ENCODE data around the gene EXOC3L4. TPM values are rescaled to one million over a fixed set of nuclear protein-coding genes. Genes with fewer than 3 reads are reported as not detected.

Gene EXOC3L4
- total and polyA plus RNA-seq, 4 donors: 24.0 to 77.8 (median 36.7) TPM

GRCh38 chr14:103068351-103069073 is 26.0 kb upstream of the EXOC3L4 start:
- peaks cover 0 to 6% (median 0%) of the 10 kb centered on the region in 4 donors for H3K4me1 ChIP-seq (ENCODE audit: control insufficient read depth in 4 of 4, insufficient read depth in 4 of 4, low read length in 3 of 4)
- 74% methylated on average over 22 of the region's 22 CpGs for WGBS
- TF ChIP-seq, protein P1, sequence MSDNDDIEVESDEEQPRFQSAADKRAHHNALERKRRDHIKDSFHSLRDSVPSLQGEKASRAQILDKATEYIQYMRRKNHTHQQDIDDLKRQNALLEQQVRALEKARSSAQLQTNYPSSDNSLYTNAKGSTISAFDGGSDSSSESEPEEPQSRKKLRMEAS (IDR thresholded peaks at IDR 0.05): no peak
- no peaks in the 10 kb centered on the region for H3K9me3 ChIP-seq (ENCODE audit: control insufficient read depth in 4 of 4, low read length in 3 of 4)
- no peak overlapping the region for H3K9ac ChIP-seq (ENCODE audit: low read depth in 1 of 2, low read length in 2 of 2)
- DNase-seq (ENCODE audit: low spot score): no peak
- H3K27me3 ChIP-seq (ENCODE audit: control insufficient read depth in 4 of 4, insufficient read depth in 4 of 4, low read length in 3 of 4): no peaks in the 10 kb centered on the region
- H3K27ac ChIP-seq (ENCODE audit: low read depth in 1 of 2, low read length in 2 of 2): no peak overlapping the region
- H3K4me3 ChIP-seq (ENCODE audit: low read depth in 1 of 3, low read length in 3 of 3): no peak overlapping the region
- no peaks in the 10 kb centered on the region for H3K36me3 ChIP-seq (ENCODE audit: control insufficient read depth in 4 of 4, insufficient read depth in 3 of 4, low read depth in 1 of 4, low read length in 3 of 4)

DNA sequence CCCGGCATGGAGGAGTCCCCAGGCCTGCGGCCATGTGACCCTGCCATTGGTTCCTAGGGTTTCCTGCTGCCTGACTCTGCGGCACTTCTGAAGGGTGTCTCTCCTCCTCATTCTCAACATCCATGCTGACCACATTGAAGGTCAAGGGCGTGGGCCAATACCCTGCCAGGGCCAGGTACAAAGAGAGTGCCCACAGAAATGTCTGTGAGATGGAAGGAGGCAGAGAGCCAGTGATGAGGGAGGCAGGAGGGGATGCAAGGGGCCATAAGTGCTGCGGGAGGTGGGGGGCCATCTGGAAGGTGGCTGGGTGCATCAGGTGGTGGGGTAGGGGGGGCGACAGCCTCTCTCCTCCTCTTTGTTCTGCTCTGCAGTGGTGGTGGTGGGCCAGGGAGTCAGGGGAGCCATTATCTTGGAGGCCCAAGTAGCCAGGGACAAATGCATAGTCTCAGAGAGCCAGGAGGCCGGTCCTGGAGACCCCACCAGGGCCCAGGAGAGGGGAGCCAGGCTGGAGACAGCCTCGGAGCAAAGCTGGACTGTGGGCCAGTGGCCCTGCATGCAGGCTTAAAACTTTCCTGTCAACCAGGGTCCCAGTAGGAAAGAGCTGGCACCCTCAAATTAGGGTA is 24.2 kb upstream of the EXOC3L4 start:
- 96% methylated on average over 8 of the region's 8 CpGs for WGBS
- Histone ChIP-seq H3K27me3 (ENCODE audit: control insufficient read depth in 4 of 4, insufficient read depth in 4 of 4, low read length in 3 of 4) (no peaks in the 10 kb centered on the region), H3K9me3 (ENCODE audit: control insufficient read depth in 4 of 4, low read length in 3 of 4) (no peaks in the 10 kb centered on the region), H3K4me1 (ENCODE audit: control insufficient read depth in 4 of 4, insufficient read depth in 4 of 4, low read length in 3 of 4) (peaks cover 0 to 10% (median 6%) of the 10 kb centered on the region in 4 donors), H3K9ac (ENCODE audit: low read depth in 1 of 2, low read length in 2 of 2) (no peak overlapping the region), H3K27ac (ENCODE audit: low read depth in 1 of 2, low read length in 2 of 2) (no peak overlapping the region), H3K4me3 (ENCODE audit: low read depth in 1 of 3, low read length in 3 of 3) (no peak overlapping the region), H3K36me3 (ENCODE audit: control insufficient read depth in 4 of 4, insufficient read depth in 3 of 4, low read depth in 1 of 4, low read length in 3 of 4) (no peaks in the 10 kb centered on the region)
- DNase-seq (ENCODE audit: low spot score): no peak
- TF ChIP-seq EGR1 (IDR thresholded peaks at IDR 0.05; ENCODE audit: low read depth in 2 of 2): no peak
- no peak for TF ChIP-seq JUND (IDR thresholded peaks at IDR 0.05)
- TF ChIP-seq HNF4A (conservative IDR thresholded peaks at IDR 0.05): no peak
- no peak for TF ChIP-seq RXRA (IDR thresholded peaks at IDR 0.05)
- no peak for TF ChIP-seq NR2F2 (IDR thresholded peaks at IDR 0.05)
- TF ChIP-seq, protein P2, sequence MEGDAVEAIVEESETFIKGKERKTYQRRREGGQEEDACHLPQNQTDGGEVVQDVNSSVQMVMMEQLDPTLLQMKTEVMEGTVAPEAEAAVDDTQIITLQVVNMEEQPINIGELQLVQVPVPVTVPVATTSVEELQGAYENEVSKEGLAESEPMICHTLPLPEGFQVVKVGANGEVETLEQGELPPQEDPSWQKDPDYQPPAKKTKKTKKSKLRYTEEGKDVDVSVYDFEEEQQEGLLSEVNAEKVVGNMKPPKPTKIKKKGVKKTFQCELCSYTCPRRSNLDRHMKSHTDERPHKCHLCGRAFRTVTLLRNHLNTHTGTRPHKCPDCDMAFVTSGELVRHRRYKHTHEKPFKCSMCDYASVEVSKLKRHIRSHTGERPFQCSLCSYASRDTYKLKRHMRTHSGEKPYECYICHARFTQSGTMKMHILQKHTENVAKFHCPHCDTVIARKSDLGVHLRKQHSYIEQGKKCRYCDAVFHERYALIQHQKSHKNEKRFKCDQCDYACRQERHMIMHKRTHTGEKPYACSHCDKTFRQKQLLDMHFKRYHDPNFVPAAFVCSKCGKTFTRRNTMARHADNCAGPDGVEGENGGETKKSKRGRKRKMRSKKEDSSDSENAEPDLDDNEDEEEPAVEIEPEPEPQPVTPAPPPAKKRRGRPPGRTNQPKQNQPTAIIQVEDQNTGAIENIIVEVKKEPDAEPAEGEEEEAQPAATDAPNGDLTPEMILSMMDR (IDR thresholded peaks at IDR 0.05; ENCODE audit: low read depth, low read length, missing input control): no peak
- no peak for TF ChIP-seq SP1 (IDR thresholded peaks at IDR 0.05)
- TF ChIP-seq RAD21 (IDR thresholded peaks at IDR 0.05): no peak
- TF ChIP-seq TAF1 (conservative IDR thresholded peaks at IDR 0.05): no peak
- TF ChIP-seq, protein P1 (IDR thresholded peaks at IDR 0.05): no peak
- no peak for TF ChIP-seq YY1 (IDR thresholded peaks at IDR 0.05)

- H3K4me3 ChIP-seq (ENCODE audit: low read depth in 1 of 3, low read length in 3 of 3): no peak overlapping the region
- H3K4me1 ChIP-seq (ENCODE audit: control insufficient read depth in 4 of 4, insufficient read depth in 4 of 4, low read length in 3 of 4): peaks cover 0 to 12% (median 7%) of the 10 kb centered on the region in 4 donors
- H3K27ac ChIP-seq (ENCODE audit: low read depth in 1 of 2, low read length in 2 of 2): no peak overlapping the region
- 72% methylated on average over 21 of the region's 21 CpGs for WGBS
- no peaks in the 10 kb centered on the region for H3K36me3 ChIP-seq (ENCODE audit: control insufficient read depth in 4 of 4, insufficient read depth in 3 of 4, low read depth in 1 of 4, low read length in 3 of 4)
- H3K27me3 ChIP-seq (ENCODE audit: control insufficient read depth in 4 of 4, insufficient read depth in 4 of 4, low read length in 3 of 4): no peaks in the 10 kb centered on the region
- DNase-seq (ENCODE audit: low spot score): no peak
- TF ChIP-seq RXRA (IDR thresholded peaks at IDR 0.05): peak; percentile 5 to 37
- TF ChIP-seq, protein P3, sequence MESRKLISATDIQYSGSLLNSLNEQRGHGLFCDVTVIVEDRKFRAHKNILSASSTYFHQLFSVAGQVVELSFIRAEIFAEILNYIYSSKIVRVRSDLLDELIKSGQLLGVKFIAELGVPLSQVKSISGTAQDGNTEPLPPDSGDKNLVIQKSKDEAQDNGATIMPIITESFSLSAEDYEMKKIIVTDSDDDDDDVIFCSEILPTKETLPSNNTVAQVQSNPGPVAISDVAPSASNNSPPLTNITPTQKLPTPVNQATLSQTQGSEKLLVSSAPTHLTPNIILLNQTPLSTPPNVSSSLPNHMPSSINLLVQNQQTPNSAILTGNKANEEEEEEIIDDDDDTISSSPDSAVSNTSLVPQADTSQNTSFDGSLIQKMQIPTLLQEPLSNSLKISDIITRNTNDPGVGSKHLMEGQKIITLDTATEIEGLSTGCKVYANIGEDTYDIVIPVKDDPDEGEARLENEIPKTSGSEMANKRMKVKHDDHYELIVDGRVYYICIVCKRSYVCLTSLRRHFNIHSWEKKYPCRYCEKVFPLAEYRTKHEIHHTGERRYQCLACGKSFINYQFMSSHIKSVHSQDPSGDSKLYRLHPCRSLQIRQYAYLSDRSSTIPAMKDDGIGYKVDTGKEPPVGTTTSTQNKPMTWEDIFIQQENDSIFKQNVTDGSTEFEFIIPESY (IDR thresholded peaks at IDR 0.05): no peak
- TF ChIP-seq NR2F2 (IDR thresholded peaks at IDR 0.05): peak; percentile 60
- H3K9ac ChIP-seq (ENCODE audit: low read depth in 1 of 2, low read length in 2 of 2): no peak overlapping the region
- H3K9me3 ChIP-seq (ENCODE audit: control insufficient read depth in 4 of 4, low read length in 3 of 4): no peaks in the 10 kb centered on the region
Measured at GRCh38 chr14:103070971-103071542, 23.5 kb upstream of the EXOC3L4 start.

All from liver (tissue), 9 donors.